ENCODE data around the gene SLC22A25.

GRCh38 chr11:63273685-63274084 lies 30.3 kb upstream of the SLC22A25 start:
- TF ChIP-seq CTCF (IDR thresholded peaks at IDR 0.05) (no peak), EZH2 (IDR thresholded peaks at IDR 0.05) (no peak), EZH2phosphoT487 (IDR thresholded peaks at IDR 0.05) (no peak)
